GM19240 (cell line): ENCODE results near the gene CEP250.
"Not testable (repeated sequence)": the region's sequence is repeated elsewhere in the genome, so short reads cannot be mapped to it uniquely, and the experiment has no call there.

Experiments
- DNase-seq: peaks from one replicate; pipeline ENCODE4 v3.0.0; 2011; ENCODE audit warnings: low spot score; ENCODE audit not compliant: insufficient read length

Gene CEP250

GRCh38 chr20:35518955-35519354, 63.6 kb downstream of the CEP250 start:
- no peak for DNase-seq

- DNase-seq = peak; percentile 49
Observed at GRCh38 chr20:35523298-35523888, 68.0 kb downstream of the CEP250 start.

- no peak for DNase-seq
Observed at GRCh38 chr20:35525639-35526038, 70.2 kb downstream of the CEP250 start.

- DNase-seq = no peak
Observed at GRCh38 chr20:35527122-35527769, 71.8 kb downstream of the CEP250 start.

GRCh38 chr20:35529552-35529951, 74.2 kb downstream of the CEP250 start, which contains the start of gene C20orf173:
TSS of gene C20orf173 (minus strand) at chr20:35529652. CDS start at chr20:35529373, 279 bp downstream.
- no peak for DNase-seq

GRCh38 chr20:35539756-35540212, 84.4 kb downstream of the CEP250 start:
- no peak for DNase-seq

GRCh38 chr20:35541118-35541782, 85.9 kb downstream of the CEP250 start:
- DNase-seq = no peak

- peak; percentile 89 for DNase-seq
Observed at GRCh38 chr20:35541783-35542662, 86.6 kb downstream of the CEP250 start, which contains the start of gene ERGIC3. TSS of gene ERGIC3 (plus strand) at chr20:35542078. CDS start at chr20:35542098, 20 bp downstream.

GRCh38 chr20:35542990-35543389, 87.6 kb downstream of the CEP250 start:
- DNase-seq = no peak

GRCh38 chr20:35544436-35544835, 89.0 kb downstream of the CEP250 start:
- no peak for DNase-seq

- DNase-seq = not testable (repeated sequence)
Observed at GRCh38 chr20:35544941-35545340, 89.5 kb downstream of the CEP250 start.

GRCh38 chr20:35546127-35546526, 90.7 kb downstream of the CEP250 start:
- DNase-seq = no peak

- DNase-seq = no peak
Observed at GRCh38 chr20:35547329-35547728, 91.9 kb downstream of the CEP250 start.

GRCh38 chr20:35551503-35551902, 96.1 kb downstream of the CEP250 start:
- DNase-seq = no peak

- no peak for DNase-seq
Observed at GRCh38 chr20:35552914-35553313, 97.5 kb downstream of the CEP250 start.

- not testable (repeated sequence) for DNase-seq
Observed at GRCh38 chr20:35555461-35555860, 100.1 kb downstream of the CEP250 start.

- DNase-seq = no peak
Observed at GRCh38 chr20:35555951-35556645, 100.7 kb downstream of the CEP250 start.

- no peak for DNase-seq
Observed at GRCh38 chr20:35556871-35557270, 101.5 kb downstream of the CEP250 start.

- no peak for DNase-seq
Observed at GRCh38 chr20:35558451-35558850, 103.1 kb downstream of the CEP250 start.

GRCh38 chr20:35559042-35559693, 103.8 kb downstream of the CEP250 start:
- DNase-seq = no peak
